ENCODE measurements around the gene ALPK1.

GRCh38 chr4:112280386-112281056, 16.6 kb upstream of the ALPK1 start:
- TF ChIP-seq POLR2A (IDR thresholded peaks at IDR 0.05) (no peak), CTCF (IDR thresholded peaks at IDR 0.05) (no peak)

Data from uterus (tissue), 2 donors.